Esophagus muscularis mucosa (tissue), 4 donors: Measurements from ENCODE around the gene CCDC85A. TPM values are rescaled to one million over a fixed set of nuclear protein-coding genes. Genes with fewer than 3 reads are reported as not detected.
A peak's percentile ranks its signal among the peaks of the same experiment; 100 is the strongest.

ENCODE experiments used
- DNase-seq: peaks from one replicate; pipeline ENCODE4 v3.0.0-alpha.2; 2017; ENCODE audit errors: extremely low spot score
- H3K27ac ChIP-seq, 4 donors: fragments of 200-600 bp; sonication (generic); replicated peaks in 1 of 4; 1 replicate in 3 of 4; 2 replicates in 1 of 4; pipeline ENCODE4 v1.5.1; 2016 to 2019; ENCODE audit warnings: mild to moderate bottlenecking in 1 of 4
- H3K27me3 ChIP-seq, 4 donors: fragments of 200-600 bp; sonication (generic); one replicate each; pipeline versions ENCODE4 v1.5.1 to v1.6.0; 2016 to 2019
- H3K36me3 ChIP-seq, 4 donors: fragments of 200-600 bp; sonication (generic); one replicate each; pipeline ENCODE4 v1.5.1; 2016 to 2019
- H3K4me1 ChIP-seq, 4 donors: fragments of 200-600 bp; sonication (generic); one replicate each; pipeline ENCODE4 v1.5.1; 2016 to 2019
- H3K4me3 ChIP-seq, 4 donors: fragments of 200-600 bp; sonication (generic); 1 replicate in 2 of 4; 2 replicates in 2 of 4; pipeline ENCODE4 v1.5.1; 2016 to 2019; ENCODE audit warnings: mild to moderate bottlenecking in 4 of 4, moderate library complexity in 1 of 4
- H3K9me3 ChIP-seq, 4 donors: fragments of 200-600 bp; sonication (generic); 1 replicate in 3 of 4; 2 replicates in 1 of 4; pipeline ENCODE4 v1.5.1; 2016 to 2019
- EP300 ChIP-seq: sonication (generic); formaldehyde crosslinking; IDR thresholded peaks from one replicate; pipeline ENCODE4 v1.6.1; 2017; ENCODE audit warnings: antibody characterized with exemption
- POLR2A ChIP-seq: fragments of 450-650 bp; IDR thresholded peaks from one replicate; pipeline ENCODE4 v1.6.1; 2017; ENCODE audit warnings: antibody characterized with exemption, moderate library complexity, mild to moderate bottlenecking, low read depth
- POLR2AphosphoS5 ChIP-seq, 2 donors: sonication (generic); formaldehyde crosslinking; IDR thresholded peaks; one replicate each; pipeline ENCODE4 v1.6.1; 2017; ENCODE audit warnings: antibody characterized with exemption in 2 of 2
- WGBS: methylation state at CpG from one replicate; pipeline ENCODE4 v1.1.5; 2018; 5-methylcytosine and 5-hydroxymethylcytosine counted together
- intact Hi-C: fragments of 100-400 bp; cut with DNase I; formaldehyde crosslinking; loops from one replicate; pipeline ENCODE4 v1.15.1; 2023
- total RNA-seq, 4 donors: library from RNA; depleted of rRNA; stranded (reverse); fragments of >200 nt; gene quantifications; one replicate each; pipeline versions ENCODE4 v1.1.0 to v1.2.1, GENCODE V29; 2016
- TF ChIP-seq, protein P1 (sequence below), 3 experiments: fragments of 200-600 bp in 2 of 3; fragments of 450-650 bp in 1 of 3; sonication (generic) in 2 of 3; IDR thresholded peaks; one replicate each; pipeline ENCODE4 v1.5.1; 2017 to 2019; ENCODE audit warnings: antibody characterized with exemption in 3 of 3, mild to moderate bottlenecking in 2 of 3, moderate library complexity in 1 of 3

CCDC85A gene
- total RNA-seq, 4 donors from 2014 or later, result 4.0 to 6.7 (median 5.8) TPM

DNA sequence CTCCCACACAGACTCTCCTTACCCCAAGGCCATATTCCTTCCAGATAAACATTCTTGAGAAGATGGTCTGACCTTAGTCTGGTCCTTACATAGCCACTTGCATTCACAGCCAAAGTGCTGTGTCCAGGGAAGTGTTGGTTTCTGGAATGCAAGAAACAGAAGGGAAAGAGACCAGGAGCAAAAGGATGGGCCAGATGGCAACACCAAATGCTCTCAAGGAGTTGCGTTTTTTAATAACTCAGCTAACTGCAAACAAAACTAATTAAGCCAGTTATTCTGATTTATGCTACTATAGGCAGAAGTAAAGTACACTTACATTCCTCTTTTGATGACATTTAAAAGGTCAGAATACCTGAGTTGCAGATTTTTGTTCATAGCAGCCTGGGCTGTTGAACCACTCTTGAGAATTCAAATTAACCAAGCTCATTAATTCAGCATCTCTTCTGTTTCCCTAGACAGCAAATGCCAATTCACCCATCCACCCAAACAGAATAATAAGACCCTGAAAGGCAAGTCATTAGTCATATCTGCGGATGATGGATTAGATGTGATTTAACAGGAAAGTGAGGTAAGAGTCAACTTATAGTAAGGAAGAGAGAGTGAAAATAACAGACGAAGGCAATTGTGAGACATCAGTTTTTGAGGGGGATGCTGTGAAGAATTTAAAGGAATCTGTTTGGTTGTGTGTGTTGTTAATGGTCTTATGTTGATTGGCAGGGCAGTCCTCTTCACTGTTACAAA lies 18.8 kb downstream of the CCDC85A start:
- no peaks in the 10 kb centered on the region for H3K36me3 ChIP-seq
- no peak overlapping the region for H3K27ac ChIP-seq
- WGBS, result 84% methylated on average over 3 of the region's 3 CpGs
- TF ChIP-seq, protein P1, sequence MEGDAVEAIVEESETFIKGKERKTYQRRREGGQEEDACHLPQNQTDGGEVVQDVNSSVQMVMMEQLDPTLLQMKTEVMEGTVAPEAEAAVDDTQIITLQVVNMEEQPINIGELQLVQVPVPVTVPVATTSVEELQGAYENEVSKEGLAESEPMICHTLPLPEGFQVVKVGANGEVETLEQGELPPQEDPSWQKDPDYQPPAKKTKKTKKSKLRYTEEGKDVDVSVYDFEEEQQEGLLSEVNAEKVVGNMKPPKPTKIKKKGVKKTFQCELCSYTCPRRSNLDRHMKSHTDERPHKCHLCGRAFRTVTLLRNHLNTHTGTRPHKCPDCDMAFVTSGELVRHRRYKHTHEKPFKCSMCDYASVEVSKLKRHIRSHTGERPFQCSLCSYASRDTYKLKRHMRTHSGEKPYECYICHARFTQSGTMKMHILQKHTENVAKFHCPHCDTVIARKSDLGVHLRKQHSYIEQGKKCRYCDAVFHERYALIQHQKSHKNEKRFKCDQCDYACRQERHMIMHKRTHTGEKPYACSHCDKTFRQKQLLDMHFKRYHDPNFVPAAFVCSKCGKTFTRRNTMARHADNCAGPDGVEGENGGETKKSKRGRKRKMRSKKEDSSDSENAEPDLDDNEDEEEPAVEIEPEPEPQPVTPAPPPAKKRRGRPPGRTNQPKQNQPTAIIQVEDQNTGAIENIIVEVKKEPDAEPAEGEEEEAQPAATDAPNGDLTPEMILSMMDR (IDR thresholded peaks at IDR 0.05), result no peak
- no peak for TF ChIP-seq POLR2A
- H3K4me3 ChIP-seq, result no peak overlapping the region
- H3K4me1 ChIP-seq, result no peaks in the 10 kb centered on the region
- no peaks in the 10 kb centered on the region for H3K9me3 ChIP-seq
- DNase-seq, result no peak
- intact Hi-C loops, result no loop called here
- no peaks in the 10 kb centered on the region for H3K27me3 ChIP-seq

GRCh38 chr2:56204556-56204955 lies 20.8 kb downstream of the CCDC85A start:
- H3K27ac ChIP-seq, result no peak overlapping the region
- TF ChIP-seq EP300, result no peak
- TF ChIP-seq, protein P1 (IDR thresholded peaks at IDR 0.05), result no peak
- no peak for TF ChIP-seq POLR2A
- no peak for TF ChIP-seq POLR2AphosphoS5 (IDR thresholded peaks at IDR 0.05)
- H3K36me3 ChIP-seq, result no peaks in the 10 kb centered on the region
- intact Hi-C loops, result no loop called here
- WGBS, result 92% methylated on average over 3 of the region's 3 CpGs
- H3K27me3 ChIP-seq, result no peaks in the 10 kb centered on the region
- no peaks in the 10 kb centered on the region for H3K9me3 ChIP-seq
- no peaks in the 10 kb centered on the region for H3K4me1 ChIP-seq
- DNase-seq, result peak; percentile 78
- H3K4me3 ChIP-seq, result no peak overlapping the region

DNA sequence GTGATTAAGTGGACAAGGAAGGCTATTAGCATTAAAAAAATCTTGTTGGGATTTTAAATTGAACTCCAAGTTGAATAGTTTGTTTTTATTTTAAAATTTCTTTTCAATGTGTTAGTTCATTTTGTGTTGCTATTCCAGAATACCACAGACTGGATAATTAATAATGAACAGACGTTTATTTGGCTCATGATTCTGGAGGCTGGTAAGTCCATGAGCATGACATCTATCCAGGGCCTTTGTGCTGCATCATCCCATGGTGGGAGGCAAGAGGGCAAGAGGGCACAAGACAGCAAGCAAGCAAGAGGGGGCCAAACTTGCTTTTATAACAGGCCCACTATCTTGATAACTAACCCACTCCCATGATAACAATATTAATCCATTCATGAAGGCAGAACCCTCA lies 22.5 kb downstream of the CCDC85A start:
- TF ChIP-seq POLR2AphosphoS5 (IDR thresholded peaks at IDR 0.05), result no peak
- TF ChIP-seq EP300, result no peak
- no peak for TF ChIP-seq POLR2A
- TF ChIP-seq, protein P1 (IDR thresholded peaks at IDR 0.05), result no peak
- no peak for DNase-seq
- no peak overlapping the region for H3K4me3 ChIP-seq
- no peaks in the 10 kb centered on the region for H3K9me3 ChIP-seq
- H3K36me3 ChIP-seq, result no peaks in the 10 kb centered on the region
- intact Hi-C loops, result no loop called here
- H3K27ac ChIP-seq, result no peak overlapping the region
- no peaks in the 10 kb centered on the region for H3K27me3 ChIP-seq
- 38% methylated on average over 1 of the region's 1 CpG for WGBS
- no peaks in the 10 kb centered on the region for H3K4me1 ChIP-seq

- Histone ChIP-seq H3K27ac (no peak overlapping the region), H3K4me3 (no peak overlapping the region), H3K9me3 (no peaks in the 10 kb centered on the region), H3K36me3 (no peaks in the 10 kb centered on the region), H3K4me1 (no peaks in the 10 kb centered on the region), H3K27me3 (no peaks in the 10 kb centered on the region)
- WGBS, result 67% methylated on average over 1 of the region's 1 CpG
- no peak for DNase-seq
- TF ChIP-seq POLR2AphosphoS5 (IDR thresholded peaks at IDR 0.05) (no peak), EP300 (no peak), POLR2A (no peak)
- TF ChIP-seq, protein P1 (IDR thresholded peaks at IDR 0.05), result no peak
- intact Hi-C loops, result no loop called here
Observed at GRCh38 chr2:56207760-56208159, 24.0 kb downstream of the CCDC85A start.

DNA sequence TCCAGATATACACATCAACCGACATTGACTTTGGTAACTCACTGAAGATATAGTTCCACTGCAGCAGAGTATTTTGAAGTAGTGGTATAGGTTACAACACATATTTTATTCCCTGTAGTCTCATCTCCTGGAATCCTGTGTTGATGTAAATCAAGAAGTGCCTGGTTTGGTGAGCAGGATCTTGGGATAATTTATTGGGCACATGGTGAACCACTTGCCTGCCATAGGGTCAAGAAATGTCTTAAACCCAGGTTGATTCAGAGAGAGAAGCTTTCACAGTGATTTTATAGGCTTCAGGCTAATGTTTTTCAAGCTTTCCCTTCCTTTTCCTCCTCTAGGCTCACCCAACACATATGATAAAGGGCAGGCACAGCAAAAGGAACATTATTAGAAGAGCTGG lies 24.6 kb downstream of the CCDC85A start:
- Histone ChIP-seq H3K27ac (no peak overlapping the region), H3K27me3 (no peaks in the 10 kb centered on the region), H3K4me1 (no peaks in the 10 kb centered on the region), H3K9me3 (no peaks in the 10 kb centered on the region), H3K36me3 (no peaks in the 10 kb centered on the region), H3K4me3 (no peak overlapping the region)
- DNase-seq, result peak; percentile 57
- WGBS, result 90% methylated on average over 1 of the region's 1 CpG
- TF ChIP-seq POLR2A (no peak), POLR2AphosphoS5 (IDR thresholded peaks at IDR 0.05) (no peak), EP300 (no peak)
- TF ChIP-seq, protein P1 (IDR thresholded peaks at IDR 0.05), result no peak
- intact Hi-C loops, result no loop called here
